GM18951 (cell line): ENCODE measurements around the gene ZNF496.

ENCODE experiments used
- POLR2A ChIP-seq: IDR thresholded peaks from 4 replicates; pipeline ENCODE4 v1.6.1; 2011; ENCODE audit warnings: mild to moderate bottlenecking; ENCODE audit not compliant: insufficient read length, insufficient read depth; ENCODE audit errors: extremely low read depth
- in situ Hi-C: fragments of 300-500 bp; cut with MboI; formaldehyde crosslinking; loops from one replicate; pipeline ENCODE4 v1.12.0; 2022; ENCODE audit warnings: low sequenced_read_pairs, mixed read lengths, inconsistent platforms; ENCODE audit not compliant: unreplicated experiment

The ZNF496 gene

DNA sequence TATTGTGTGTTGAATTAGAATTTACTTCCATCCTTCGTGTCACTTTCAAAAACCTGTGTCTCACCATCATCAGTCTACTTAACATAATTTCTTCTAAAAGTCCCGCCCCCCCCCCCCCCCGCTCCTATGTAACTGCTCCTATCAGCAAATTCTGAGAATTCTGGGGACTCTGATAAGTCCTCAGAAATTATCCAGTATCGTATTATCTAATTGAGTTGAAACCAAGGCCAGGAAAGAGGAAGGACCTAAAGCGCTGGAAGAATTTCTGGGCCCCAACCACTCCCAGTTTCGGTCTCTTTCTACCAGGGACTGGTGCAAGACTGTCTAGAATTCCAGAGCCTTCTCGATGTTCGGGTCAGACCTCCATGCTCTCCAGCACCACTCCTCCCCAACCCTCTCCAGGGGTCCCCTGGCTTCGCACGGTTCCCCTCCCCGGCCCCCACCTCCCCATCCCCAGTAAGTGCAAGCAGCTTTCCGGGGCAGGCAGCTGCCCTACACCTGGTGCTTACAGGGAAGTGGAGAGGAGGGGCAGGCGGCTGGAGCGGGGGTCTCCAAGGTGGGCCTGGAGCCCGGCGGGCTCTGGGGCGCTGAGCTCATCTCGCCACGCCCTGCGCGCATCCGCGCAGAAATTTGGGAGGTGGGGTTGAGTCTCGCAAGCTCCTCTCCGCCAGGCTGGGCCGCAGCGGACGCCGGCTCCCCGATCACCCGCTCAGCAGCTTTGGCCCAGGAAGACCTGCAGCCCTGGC is 16.0 kb upstream of the ZNF496 start:
- in situ Hi-C loops: no loop called here
- no peak for TF ChIP-seq POLR2A

DNA sequence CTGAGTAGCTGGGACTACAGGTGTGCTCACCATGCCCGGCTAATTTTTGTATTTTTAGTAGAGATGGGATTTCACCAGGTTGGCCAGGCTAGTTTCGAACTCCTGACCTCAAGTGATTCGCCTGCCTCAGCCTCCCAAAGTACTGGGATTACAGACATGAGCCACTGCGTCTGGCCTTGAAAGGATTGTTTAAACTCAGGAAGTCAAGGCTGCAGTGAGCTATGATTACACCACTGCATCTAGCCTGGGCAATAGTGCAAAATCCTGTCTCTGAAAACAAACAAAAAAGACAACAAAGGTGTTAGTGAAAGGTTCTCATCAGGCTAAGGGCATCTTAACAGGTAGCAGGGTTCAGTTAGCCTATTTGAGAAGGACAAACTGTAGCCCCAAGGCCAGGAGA is 14.2 kb upstream of the ZNF496 start:
- TF ChIP-seq POLR2A: no peak
- in situ Hi-C loops: no loop called here

DNA sequence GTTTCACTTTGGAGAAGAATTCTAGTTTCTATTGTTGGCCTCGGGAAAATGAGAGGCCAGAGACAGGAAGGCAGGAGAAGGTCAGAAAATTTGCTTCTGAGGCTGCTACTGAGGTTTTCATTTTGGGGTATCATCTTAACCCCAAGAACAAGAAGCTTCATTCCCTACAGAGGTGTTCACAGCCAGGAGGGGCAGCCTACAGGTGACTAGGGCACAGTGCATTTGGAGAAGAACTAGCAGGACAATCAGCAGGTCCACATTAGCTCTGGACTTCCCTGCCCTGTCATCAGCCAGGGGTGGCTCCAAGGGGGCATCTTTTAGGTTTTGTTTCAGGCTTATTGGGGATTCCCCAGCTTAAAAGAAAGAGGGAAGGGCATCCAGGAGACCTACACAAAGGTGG is 12.1 kb upstream of the ZNF496 start:
- TF ChIP-seq POLR2A: no peak
- in situ Hi-C loops: no loop called here

DNA sequence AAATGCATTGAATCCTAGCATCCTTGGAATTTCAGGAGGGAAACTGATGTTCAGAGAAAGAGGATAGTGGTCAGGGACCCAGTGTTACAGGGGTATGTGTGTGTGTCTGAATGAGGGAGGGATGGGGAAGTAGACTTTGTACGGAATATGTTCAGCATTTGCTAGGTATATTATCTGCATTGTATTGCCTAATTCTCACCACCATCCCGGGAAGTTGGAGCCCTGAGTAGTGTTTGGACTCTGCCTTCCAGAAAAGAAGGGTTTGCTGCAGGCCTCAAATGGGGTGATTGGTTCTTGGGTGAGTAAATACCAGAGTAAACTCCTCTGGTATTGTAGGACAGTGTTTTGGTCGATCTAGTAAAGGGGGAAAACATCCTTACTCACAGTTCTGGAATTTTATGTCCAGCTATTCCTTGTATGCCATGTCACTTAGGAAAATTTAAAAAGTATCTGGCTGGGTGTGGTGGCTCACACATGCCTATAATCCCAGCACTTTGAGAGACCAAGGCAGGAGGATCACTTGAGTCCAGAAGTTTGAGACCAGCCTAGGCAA is 7.1 kb upstream of the ZNF496 start:
- TF ChIP-seq POLR2A: no peak
- in situ Hi-C loops: no loop called here

DNA sequence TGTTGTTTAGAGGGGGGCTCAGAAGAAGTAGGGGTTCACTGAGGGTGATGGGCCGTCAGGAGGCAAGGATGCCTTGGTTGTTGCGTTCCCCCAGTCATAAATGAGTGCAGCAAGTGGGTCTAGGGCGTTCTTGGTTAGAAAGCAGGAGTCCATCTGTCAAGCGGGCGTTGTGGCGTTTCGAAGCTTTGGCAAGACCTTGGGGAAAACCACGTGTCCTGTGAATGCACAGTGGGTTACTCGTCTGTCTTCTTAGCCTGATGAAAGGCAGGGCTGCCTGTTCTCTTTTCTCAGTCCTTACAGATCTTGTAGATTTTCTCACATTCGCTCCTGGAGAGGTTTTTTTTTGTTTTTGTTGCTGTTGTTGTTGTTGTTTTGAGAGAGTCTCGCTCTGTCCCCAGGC is 6.3 kb upstream of the ZNF496 start:
- in situ Hi-C loops: no loop called here
- no peak for TF ChIP-seq POLR2A

DNA sequence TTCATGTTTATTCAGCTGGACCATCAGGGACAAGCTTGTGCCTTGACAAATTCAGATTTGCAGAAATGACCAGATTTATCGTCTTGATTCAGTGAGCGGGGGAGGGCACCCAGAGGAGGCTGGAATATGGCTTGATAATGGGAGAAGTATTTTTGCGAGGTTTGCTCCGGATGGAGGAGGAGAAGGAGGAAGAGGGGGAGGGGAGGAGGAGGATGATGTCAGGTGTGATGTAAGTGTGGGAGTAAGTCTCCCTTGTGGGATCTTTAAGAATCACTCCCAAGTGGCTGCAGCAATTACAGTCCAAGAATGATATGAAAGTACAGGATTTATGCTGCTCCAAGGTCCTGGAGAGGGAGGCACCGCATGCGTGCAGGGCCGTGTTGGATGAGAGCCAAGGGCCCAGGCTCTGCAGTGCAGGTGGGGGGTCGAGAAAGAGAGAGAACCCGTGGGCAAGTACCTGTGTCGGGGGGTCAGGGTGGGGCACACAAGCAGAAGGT is 5.6 kb upstream of the ZNF496 start:
- in situ Hi-C loops: no loop called here
- no peak for TF ChIP-seq POLR2A

DNA sequence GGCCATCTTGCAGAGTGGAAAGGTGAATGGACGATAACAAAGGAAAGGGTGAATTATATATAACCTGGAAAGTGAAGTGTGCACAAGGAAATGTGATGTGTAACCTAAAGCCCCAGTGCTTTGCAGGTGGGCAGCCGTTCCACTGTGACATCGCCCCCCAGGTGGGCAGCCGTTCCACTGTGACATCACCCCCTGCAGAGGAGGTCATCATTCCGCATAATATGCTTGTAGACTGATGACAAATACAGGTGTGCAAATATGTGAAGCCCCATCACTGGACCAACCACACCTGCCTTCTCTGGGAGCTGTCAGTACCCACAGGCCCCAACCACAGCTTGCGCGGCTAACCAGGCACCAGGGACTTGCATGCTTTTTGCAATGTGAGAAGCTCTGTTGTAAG is 4.7 kb upstream of the ZNF496 start:
- TF ChIP-seq POLR2A: no peak
- in situ Hi-C loops: no loop called here

DNA sequence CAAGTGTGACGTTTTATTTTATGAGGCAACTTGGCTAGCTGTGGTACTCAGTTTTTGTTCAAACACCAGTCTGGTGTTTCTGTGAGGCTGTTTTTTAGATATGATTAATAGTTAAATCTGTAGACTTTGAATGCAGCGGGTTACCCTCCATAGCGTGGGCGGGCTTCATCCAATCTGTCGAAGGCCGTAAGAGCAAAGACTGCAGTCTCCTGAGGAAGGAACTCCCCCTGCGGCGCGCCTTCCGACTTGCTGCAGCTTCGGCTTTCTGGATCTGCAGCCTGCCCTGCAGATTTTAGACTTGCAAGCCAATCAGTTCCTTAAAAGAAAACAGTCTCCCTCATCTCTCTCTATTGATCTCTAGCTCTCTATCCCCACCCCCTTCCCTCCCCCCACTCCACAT is 4.2 kb upstream of the ZNF496 start:
- in situ Hi-C loops: no loop called here
- no peak for TF ChIP-seq POLR2A

DNA sequence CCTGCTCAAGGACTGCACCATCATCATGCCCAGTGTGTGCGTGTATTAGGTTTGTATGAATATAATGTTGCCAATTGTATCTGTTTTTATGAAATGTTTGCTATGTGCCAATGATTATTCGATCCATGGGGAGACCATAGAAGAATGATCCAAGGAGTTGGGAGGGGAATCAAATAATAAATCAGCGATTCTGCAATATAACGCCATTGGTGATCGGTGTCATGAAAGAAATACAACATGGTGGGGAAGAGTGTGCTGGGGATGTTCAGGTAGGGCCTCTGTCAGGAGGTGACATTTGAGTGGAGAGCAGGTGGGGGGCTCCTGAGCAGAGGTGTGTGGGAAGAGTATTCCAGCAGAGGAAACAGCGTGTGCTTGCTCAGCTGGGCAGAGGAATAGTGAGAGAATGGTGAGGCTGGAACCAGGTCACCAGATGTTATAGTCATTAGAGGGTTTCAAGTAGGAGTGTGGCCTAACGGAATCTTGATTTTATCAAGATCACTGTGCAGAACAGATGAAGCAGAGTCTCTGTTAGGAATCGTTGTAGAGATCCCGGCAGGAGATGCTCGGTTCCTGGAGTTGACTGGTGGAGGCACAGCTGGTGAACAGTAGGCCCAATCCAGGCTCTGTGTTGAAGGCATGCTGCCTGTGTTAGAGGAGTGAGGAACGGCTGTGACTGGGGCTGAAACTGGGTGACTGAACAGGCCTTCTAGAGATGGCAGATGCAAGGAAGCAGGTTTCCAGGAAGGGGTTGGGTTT is 2.9 kb upstream of the ZNF496 start:
- no peak for TF ChIP-seq POLR2A
- in situ Hi-C loops: no loop called here

DNA sequence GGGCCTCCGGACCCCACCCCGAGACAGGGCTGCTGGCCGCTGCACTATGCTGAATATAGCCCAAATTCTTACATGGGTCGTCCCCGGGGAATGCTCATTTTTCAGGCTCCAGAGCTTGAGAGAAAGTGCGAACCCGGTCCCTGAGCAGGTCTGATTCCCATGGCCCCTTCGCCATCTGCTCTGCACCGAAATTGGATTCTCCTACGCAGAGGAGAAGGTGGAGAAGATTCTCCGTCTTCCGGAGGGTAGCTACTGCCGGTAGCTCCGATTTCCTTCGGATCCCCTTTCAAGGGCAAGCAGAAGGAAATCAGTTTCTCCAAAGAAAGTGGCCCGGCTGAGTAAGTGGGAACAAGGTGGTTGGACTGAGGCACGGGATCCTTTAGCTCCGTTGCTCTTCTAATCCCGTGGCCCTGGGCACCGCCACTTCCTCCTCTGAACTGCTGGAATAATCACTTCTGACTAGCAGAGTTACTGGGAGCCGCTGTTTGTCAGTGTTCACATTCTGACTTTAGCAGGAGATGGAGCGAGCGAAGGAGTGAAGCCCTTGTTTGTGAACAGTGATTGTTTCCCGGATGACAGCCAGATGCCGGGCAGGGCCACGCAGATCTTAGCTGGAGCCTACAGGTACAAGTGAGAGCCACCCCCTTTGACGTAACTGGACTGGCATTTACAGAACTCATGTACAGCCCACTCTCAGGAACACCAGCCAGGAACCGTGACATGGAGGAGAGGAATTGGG is 1.1 kb upstream of the ZNF496 start:
- in situ Hi-C loops: no loop called here
- TF ChIP-seq POLR2A: no peak

DNA sequence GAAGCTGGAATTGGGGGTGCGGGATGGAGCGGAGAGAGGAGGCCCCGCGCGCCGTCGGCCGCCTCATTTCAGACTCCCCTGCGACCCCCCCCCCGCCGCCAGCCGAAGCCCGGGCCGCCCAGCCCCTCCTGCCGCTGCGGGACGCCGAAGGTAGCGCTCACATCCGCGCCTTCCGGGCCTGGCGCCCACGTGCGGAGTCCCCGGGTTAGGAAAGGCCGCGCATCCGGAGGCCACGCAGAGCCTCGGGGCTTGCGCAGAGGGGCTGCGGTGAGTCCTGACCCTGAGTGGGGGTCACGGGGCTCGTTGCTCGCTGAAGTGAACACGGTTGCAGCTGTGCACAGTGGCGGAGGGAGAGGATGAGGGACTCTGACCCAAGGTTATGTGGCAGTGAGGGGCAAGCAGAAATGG is 552 bp upstream of the ZNF496 start:
- TF ChIP-seq POLR2A: no peak
- in situ Hi-C loops: no loop called here

DNA sequence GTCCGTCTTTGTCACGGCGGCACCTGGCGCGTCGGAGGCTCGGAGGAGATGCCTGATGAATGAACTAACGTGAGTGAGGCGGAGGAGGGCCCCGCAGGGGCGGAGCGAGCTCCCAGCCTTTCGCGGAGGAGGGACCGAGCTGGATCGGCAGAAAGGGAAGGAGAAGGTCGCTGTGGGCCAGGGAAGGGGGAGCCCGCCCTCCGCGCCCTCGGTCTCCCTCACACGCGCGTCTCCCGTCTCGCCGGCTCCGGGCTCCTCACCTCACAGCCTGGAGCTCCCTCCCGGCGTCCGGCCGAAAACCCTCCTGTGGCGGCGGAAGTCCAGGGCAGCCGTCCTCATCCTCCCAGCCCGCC is 519 bp downstream of the ZNF496 start:
- in situ Hi-C loops: no loop called here
- TF ChIP-seq POLR2A: no peak

DNA sequence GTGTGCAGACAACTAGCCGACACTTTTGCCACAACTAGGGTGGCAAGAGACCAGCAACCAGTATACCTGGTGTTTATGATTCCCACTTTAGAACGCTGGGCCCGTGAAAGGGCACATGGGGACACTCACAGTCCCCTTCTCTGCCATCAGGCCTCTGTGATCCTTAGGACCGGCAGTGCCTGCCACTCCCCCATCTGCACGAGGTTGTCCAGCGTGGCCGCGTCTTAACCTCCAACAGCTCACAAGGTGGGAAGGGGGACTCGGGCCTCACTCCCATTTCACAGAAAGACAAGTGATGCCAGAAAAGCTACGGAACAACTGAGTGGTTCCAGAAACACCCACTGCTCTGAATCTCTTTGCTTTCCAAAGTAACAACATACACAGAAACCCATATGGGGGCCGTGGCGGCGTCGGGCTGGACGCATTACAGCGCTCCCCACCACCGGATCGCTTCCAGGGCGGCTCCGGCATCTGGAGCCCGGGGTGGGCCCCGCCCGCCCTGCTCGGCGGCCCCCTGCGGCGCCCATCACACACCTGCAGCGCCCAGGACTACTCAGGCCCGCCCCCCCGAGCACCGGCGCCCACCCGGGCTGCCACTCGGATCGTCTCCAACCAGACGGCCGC is 1.0 kb downstream of the ZNF496 start:
- TF ChIP-seq POLR2A: no peak
- in situ Hi-C loops: no loop called here

DNA sequence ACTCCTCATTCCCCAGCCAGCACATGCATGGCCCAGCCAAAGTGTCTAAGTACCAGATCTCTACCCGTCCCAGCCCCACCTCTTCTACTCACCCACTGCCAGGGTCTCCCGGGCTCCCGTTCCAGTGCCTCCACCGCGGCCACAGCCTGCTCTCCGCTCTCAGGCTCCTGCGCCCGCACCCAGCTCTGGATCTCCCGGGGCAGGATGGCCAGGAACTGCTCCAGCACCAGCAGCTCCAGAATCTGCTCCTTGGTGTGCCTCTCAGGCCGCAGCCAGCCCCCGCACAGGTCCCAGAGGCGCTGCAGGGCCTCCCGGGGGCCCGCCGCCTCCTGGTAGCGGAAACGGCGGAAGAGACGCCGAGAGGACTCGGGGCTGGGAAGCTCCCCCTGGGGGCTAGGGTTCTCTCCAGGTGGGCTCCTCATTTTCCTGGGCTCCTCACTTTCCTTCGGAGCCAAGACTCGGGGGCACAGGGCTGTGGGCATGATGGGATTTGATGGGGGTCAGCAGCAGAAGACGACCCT is 2.5 kb downstream of the ZNF496 start:
- in situ Hi-C loops: no loop called here
- no peak for TF ChIP-seq POLR2A
